Neural cell (in vitro differentiated cells): ENCODE data around the gene MEF2D.

Experiments
- EP300 ChIP-seq: fragments of 450-650 bp; conservative IDR thresholded peaks from 2 replicates; pipeline ENCODE4 v1.6.1; 2014; ENCODE audit warnings: antibody characterized with exemption, mild to moderate bottlenecking, moderate library complexity; ENCODE audit not compliant: poor library complexity, severe bottlenecking
- EZH2 ChIP-seq: fragments of 200-600, 300-800 bp; shearing (Covaris generic), sonication (generic); IDR thresholded peaks from 2 replicates; pipeline ENCODE4 v1.6.1; 2014; ENCODE audit warnings: antibody characterized with exemption, low read length, borderline replicate concordance, mild to moderate bottlenecking; ENCODE audit not compliant: insufficient read depth, poor library complexity, severe bottlenecking
- POLR2AphosphoS5 ChIP-seq: IDR thresholded peaks from 2 replicates; pipeline ENCODE4 v1.6.1; 2012
- TF ChIP-seq, protein P1 (sequence below): fragments of 450-650 bp; IDR thresholded peaks from 2 replicates; pipeline ENCODE4 v1.5.1; 2014; ENCODE audit warnings: antibody characterized with exemption, mild to moderate bottlenecking, moderate library complexity; ENCODE audit not compliant: poor library complexity, severe bottlenecking

DNA sequence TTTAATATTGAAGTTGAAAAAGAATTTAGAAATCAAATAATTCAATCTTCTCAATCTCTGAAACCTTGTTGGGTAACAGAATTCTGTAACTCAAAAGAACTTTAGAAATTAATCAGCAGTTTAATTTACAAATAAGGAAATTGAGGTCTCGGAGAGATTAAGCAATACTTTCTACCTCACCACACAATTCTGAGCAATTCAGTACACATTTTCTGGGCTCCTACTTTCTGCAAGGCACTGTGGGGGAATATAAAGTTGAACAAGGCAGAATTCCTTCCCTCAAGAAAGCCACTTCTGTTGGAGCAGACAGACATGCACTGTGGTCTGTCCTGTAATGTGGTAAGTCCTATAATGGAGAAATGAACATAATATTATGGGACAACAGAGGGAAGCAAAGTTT is 47.7 kb downstream of the MEF2D start:
- TF ChIP-seq, protein P1, sequence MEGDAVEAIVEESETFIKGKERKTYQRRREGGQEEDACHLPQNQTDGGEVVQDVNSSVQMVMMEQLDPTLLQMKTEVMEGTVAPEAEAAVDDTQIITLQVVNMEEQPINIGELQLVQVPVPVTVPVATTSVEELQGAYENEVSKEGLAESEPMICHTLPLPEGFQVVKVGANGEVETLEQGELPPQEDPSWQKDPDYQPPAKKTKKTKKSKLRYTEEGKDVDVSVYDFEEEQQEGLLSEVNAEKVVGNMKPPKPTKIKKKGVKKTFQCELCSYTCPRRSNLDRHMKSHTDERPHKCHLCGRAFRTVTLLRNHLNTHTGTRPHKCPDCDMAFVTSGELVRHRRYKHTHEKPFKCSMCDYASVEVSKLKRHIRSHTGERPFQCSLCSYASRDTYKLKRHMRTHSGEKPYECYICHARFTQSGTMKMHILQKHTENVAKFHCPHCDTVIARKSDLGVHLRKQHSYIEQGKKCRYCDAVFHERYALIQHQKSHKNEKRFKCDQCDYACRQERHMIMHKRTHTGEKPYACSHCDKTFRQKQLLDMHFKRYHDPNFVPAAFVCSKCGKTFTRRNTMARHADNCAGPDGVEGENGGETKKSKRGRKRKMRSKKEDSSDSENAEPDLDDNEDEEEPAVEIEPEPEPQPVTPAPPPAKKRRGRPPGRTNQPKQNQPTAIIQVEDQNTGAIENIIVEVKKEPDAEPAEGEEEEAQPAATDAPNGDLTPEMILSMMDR: no peak
- no peak for TF ChIP-seq EZH2
- no peak for TF ChIP-seq POLR2AphosphoS5
- TF ChIP-seq EP300: no peak
